ENCODE data around the gene ZFP69. TPM values are rescaled to one million over a fixed set of nuclear protein-coding genes. Genes with fewer than 3 reads are reported as not detected.

Gene ZFP69
- total RNA-seq, 1 experiment from 2014 or later = 0.15 TPM

- DNase-seq (no peak), ATAC-seq (no peak; the same call in 1 of the 2 replicates)
- H3K27ac ChIP-seq (ENCODE audit: low read length) = peak overlapping the region; percentile 62
- peak overlapping the region; percentile 69 for H3K4me3 ChIP-seq (ENCODE audit: low read length)
- no peaks in the 10 kb centered on the region; the same call in 1 of the 2 replicates for H3K36me3 ChIP-seq (ENCODE audit: low read depth, low read length)
- CTCF ChIA-PET = interaction anchor here (0.7 kb wide), 1 partner anchor 80 kb away, joined by 3 read pairs; no protein-coding TSS in a partner anchor
- H2AFZ ChIP-seq (ENCODE audit: low read length) = peak overlapping the region; percentile 95
- intact Hi-C loops (cut with micrococcal nuclease) = loop anchor here (5.0 kb wide), 1 partner anchor 136 kb away; the partner anchor contains the start of gene RIMS3
- peak overlapping the region; percentile 87 for H3K4me2 ChIP-seq (ENCODE audit: low read length)
- no peaks in the 10 kb centered on the region for H3K9me2 ChIP-seq (replicated peaks; ENCODE audit: low read length)
- H4K20me1 ChIP-seq (ENCODE audit: low read length) = no peaks in the 10 kb centered on the region
- H3K79me2 ChIP-seq (ENCODE audit: low read length) = peaks cover 11% of the 10 kb centered on the region; the same call in 1 of the 2 replicates
- BruUV-seq (replicated peaks) = TSS peak; percentile 97
- H3K9ac ChIP-seq (ENCODE audit: low read length) = peak overlapping the region; percentile 68
- peaks cover 12% of the 10 kb centered on the region; the same call in 1 of the 2 replicates for H3K4me1 ChIP-seq (ENCODE audit: insufficient read depth, low read length)
- H3K27me3 ChIP-seq (ENCODE audit: low read length) = no peaks in the 10 kb centered on the region
- no peaks in the 10 kb centered on the region; the same call in 1 of the 2 replicates for H3K9me3 ChIP-seq (ENCODE audit: low read length)
- TF ChIP-seq EZH2phosphoT487 (IDR thresholded peaks at IDR 0.05; ENCODE audit: borderline replicate concordance, low read length) (no peak), CTCF (conservative IDR thresholded peaks at IDR 0.05; ENCODE audit: low read depth, low read length) (no peak), EZH2 (IDR thresholded peaks at IDR 0.05; ENCODE audit: low read length, unreplicated experiment) (no peak)
- no peaks in the 10 kb centered on the region for H3F3A ChIP-seq (ENCODE audit: low read length, unreplicated experiment)
- POLR2A ChIA-PET (ENCODE audit: unreplicated experiment) = interaction anchor here (0.7 to 1.0 kb wide), 3 partner anchors 12 to 157 kb away, joined by 3 to 4 read pairs (median 3); partner anchors contain the start of gene EXO5
These were observed 53.8 kb downstream of the ZFP69 start for GRCh38 chr1:40530735-40531380.

GRCh38 chr1:40531381-40532061 lies 54.4 kb downstream of the ZFP69 start, which contains the start of gene ZNF684:
ZNF684 (plus strand) TSS chr1:40531637; CDS start chr1:40533167, 1,530 bp downstream.
- POLR2A ChIA-PET (ENCODE audit: unreplicated experiment) = interaction anchor here (0.7 to 1.0 kb wide), 3 partner anchors 12 to 157 kb away, joined by 3 to 4 read pairs (median 3); partner anchors contain the start of gene EXO5
- no peaks in the 10 kb centered on the region for H3F3A ChIP-seq (ENCODE audit: low read length, unreplicated experiment)
- H3K9me3 ChIP-seq (ENCODE audit: low read length) = no peaks in the 10 kb centered on the region
- H3K27me3 ChIP-seq (ENCODE audit: low read length) = no peaks in the 10 kb centered on the region
- peaks cover 12% of the 10 kb centered on the region; the same call in 1 of the 2 replicates for H3K4me1 ChIP-seq (ENCODE audit: insufficient read depth, low read length)
- no peaks in the 10 kb centered on the region for H4K20me1 ChIP-seq (ENCODE audit: low read length)
- TF ChIP-seq EZH2 (IDR thresholded peaks at IDR 0.05; ENCODE audit: low read length, unreplicated experiment) (no peak), EZH2phosphoT487 (IDR thresholded peaks at IDR 0.05; ENCODE audit: borderline replicate concordance, low read length) (no peak), CTCF (conservative IDR thresholded peaks at IDR 0.05; ENCODE audit: low read depth, low read length) (no peak)
- CTCF ChIA-PET = interaction anchor here (0.7 kb wide), 1 partner anchor 81 kb away, joined by 3 read pairs; no protein-coding TSS in a partner anchor
- no peaks in the 10 kb centered on the region; the same call in 1 of the 2 replicates for H3K36me3 ChIP-seq (ENCODE audit: low read depth, low read length)
- H3K9ac ChIP-seq (ENCODE audit: low read length) = peak within 1 kb of the TSS; percentile 68
- H3K27ac ChIP-seq (ENCODE audit: low read length) = peak within 1 kb of the TSS; percentile 62
- ATAC-seq = peak; percentile 99
- H3K79me2 ChIP-seq (ENCODE audit: low read length) = peaks cover 11% of the 10 kb centered on the region; the same call in 1 of the 2 replicates
- intact Hi-C loops (cut with micrococcal nuclease) = loop anchor here (5.0 kb wide), 1 partner anchor 136 kb away; the partner anchor contains the start of gene RIMS3
- peak; percentile 95 for DNase-seq
- H3K4me3 ChIP-seq (ENCODE audit: low read length) = peak within 1 kb of the TSS; percentile 69
- H3K4me2 ChIP-seq (ENCODE audit: low read length) = peak within 1 kb of the TSS; percentile 87
- BruUV-seq (replicated peaks) = TSS peak; percentile 80
- peak within 1 kb of the TSS; percentile 95 for H2AFZ ChIP-seq (ENCODE audit: low read length)
- no peaks in the 10 kb centered on the region for H3K9me2 ChIP-seq (replicated peaks; ENCODE audit: low read length)
